Measurements from ENCODE around the gene PFKL.
"Not testable (repeated sequence)": the region's sequence is repeated elsewhere in the genome, so short reads cannot be mapped to it uniquely, and the experiment has no call there.

Gene PFKL

DNA sequence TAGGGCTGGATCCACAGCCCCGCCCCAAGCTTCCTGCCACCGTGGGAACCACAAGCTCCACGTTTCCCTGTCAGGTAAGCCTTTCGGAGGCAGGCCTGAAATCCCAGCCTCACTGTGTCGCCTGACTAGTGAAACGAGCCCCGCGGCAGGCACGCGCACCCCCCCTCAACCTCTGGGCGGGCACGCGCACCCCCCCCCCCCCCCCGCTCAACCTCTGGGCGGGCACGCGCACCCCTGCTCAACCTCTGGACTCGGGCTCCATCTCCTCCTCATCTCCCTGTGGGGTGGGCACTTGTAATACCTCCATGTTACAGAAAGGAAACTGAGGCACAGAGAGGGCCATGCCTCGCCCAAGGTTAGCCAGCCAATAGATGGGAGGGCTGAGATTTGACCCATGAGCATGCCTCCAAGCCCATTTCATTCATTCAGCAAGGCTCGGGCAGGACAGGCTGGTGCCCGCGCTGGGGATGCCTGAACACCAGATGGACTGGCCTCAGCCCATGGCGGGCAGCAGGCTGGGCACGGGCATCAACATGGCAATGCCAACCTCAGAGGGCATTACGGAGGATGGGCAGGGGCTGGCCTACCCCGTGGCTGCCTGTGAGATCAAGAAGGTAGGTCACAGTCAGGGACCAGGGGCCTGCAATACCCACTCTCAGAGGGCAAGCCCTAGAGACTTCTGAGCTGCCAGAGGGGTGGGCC is 34.6 kb downstream of the PFKL start:
- in situ Hi-C loops (cut with MboI; ENCODE audit: low pct_unique_long_range_greater_than_20kb, low sequenced_read_pairs), result loop anchor here (25.0 kb wide), 1 partner anchor 522 kb away; no protein-coding TSS in a partner anchor

DNA sequence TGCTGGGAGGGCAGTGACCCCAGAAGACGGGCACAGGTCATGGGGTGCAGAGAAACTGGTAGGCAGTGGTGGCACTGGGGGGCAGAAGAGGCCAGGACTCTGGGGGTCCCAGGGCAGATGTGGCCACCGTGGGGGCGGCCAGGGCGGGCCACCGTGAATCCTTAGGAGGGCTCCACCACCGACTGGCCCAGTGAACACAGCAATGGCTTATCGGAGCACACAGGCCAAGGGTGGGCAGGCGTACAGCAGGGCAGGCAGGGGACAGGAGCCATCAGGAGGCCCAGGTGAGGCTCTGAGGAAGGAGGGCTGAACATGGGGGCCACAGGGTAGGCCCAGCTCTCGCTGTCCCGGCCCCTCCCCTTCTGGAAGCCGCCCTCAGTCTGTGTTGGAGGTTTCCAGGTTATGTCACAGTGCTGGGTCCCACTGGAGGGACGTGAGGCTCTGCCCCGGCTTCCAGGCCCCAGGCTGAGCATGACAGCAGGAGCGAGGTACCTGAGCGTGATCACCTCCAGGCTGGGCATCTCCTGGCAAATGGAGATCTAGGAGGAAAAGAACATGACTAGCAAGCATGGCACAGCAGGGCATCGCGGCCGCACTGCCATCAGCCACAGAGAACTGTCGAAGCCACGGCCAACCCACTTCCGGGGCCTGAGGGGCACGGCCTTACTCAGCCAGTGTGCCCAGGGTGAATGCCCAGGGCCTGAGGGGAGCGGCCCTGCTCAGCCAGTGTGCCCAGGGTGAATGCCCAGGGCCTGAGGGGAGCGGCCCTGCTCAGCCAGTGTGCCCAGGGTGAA is 35.6 kb downstream of the PFKL start:
- in situ Hi-C loops (cut with MboI; ENCODE audit: low pct_unique_long_range_greater_than_20kb, low sequenced_read_pairs), result loop anchor here (25.0 kb wide), 1 partner anchor 523 kb away; no protein-coding TSS in a partner anchor
- DNase-seq, result no peak

More for the DNA sequence above, 34.6 kb downstream of the PFKL start:
- DNase-seq, result no peak

DNA sequence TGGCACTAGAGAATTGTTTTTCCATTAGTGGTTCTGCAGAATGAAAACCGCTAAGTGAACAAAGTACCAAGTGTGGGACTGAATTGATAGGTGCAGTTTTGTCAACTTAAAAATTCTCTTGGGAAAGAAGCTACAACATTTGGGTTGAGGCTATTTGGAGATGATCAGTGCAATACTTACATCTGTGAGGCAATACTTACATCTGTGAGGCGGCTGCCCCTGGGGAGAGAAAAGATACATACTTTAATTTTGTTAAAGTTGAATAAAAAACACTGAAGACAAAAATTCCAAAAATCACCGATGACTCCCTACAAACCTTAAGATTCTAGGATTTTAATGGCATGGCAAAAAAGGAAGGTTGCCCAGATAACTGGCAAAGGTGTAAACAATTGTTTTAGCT is 37.6 kb downstream of the PFKL start:
- in situ Hi-C loops (cut with MboI; ENCODE audit: low pct_unique_long_range_greater_than_20kb, low sequenced_read_pairs), result loop anchor here (25.0 kb wide), 1 partner anchor 525 kb away; no protein-coding TSS in a partner anchor
- DNase-seq, result no peak

DNA sequence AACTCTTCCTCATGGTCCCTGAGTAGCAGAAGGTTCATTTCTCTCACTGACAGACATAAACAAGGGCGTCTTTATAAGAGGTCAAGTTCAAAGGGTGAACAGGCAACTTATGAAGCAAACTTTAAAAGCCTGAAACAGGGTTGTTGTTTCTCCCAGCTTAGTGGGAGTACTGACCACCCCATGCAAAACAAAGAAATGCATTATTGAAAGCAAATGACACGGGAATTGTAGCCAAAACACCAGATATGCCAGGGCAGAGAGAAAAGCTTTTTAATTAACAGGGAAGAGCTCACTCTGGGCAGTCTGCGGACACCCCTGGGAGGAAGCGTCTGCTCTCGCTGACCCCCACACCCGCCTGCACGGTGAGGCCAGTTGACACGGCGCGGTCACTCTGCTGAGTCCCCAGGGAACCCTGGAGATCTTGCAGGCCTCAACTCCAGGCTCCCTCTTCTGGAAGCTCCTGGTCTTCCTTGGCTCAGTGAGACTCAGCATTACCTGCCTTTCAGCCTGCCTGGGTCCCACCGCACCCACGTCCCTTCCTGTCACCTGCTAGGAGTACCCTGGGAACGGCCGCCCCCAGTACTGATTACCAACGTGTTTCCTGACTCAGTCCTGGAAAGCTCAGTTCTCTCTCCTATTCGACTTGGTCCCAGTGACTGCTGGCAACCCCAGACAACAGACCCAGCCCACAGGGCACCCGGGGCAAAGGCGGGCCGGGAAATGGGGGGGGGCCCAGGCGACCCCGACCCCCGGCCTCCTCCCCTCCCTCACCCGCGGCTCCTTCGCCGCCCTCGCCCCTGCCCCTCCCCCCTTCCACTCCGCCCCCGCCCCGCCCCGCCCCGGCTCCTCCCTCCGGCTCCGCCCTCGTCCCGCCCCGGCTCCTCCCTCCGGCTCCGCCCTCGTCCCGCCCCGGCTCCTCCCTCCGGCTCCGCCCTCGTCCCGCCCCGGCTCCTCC is 38.4 kb downstream of the PFKL start:
- in situ Hi-C loops (cut with MboI; ENCODE audit: low pct_unique_long_range_greater_than_20kb, low sequenced_read_pairs), result loop anchor here (25.0 kb wide), 1 partner anchor 526 kb away; no protein-coding TSS in a partner anchor

DNA sequence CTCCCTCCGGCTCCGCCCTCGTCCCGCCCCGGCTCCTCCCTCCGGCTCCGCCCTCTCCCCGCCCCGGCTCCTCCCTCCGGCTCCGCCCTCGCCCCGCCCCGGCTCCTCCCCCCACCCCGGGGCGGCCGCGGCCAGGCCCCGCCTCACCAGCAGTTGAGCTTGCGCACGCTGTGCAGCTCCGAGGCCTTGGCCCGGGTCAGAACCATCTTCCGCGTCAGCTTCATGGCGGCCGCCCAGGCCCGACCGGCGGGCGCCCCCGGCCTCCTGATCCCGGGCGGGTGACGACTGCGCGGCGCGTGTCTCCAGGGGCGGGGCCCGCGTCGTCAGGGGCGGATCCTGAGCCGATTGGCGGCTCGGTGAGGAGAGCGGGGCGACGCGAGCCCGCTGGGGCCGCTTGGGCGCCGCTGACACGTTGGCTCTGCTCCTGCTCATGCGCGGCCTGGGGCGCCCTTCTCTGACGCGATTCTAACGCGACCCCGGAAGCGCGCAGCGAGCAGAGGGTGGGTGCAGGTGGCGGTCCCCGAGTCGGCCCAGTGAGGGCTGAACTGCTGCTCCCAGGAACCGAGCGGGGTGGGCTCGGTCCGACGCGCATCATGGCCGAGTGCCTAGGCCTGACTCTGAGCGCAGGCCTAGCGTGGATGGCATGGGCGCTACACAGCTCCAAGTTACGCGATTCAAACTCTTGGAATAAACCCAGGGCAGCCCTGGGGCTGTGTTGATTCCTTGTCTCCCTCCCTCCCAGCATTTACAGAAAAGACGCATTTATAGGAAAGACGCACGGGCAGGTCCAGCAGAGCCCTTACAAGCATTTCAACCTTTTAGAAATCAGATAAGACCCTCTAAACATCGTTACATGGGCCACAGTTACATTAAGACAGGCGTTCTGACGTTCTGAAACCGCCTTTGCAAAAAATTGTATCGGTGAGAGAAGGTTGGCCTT is 39.4 kb downstream of the PFKL start, which contains the start of gene CFAP410:
Gene CFAP410 (minus strand): TSS at position 420 of the 940 bp plus-strand sequence. CDS start 196 bp downstream, at position 224.
- DNase-seq, result peak; percentile 96
- in situ Hi-C loops (cut with MboI; ENCODE audit: low pct_unique_long_range_greater_than_20kb, low sequenced_read_pairs), result loop anchor here (25.0 kb wide), 1 partner anchor 527 kb away; no protein-coding TSS in a partner anchor

More for the DNA sequence above, 38.4 kb downstream of the PFKL start:
- no peak for DNase-seq

DNA sequence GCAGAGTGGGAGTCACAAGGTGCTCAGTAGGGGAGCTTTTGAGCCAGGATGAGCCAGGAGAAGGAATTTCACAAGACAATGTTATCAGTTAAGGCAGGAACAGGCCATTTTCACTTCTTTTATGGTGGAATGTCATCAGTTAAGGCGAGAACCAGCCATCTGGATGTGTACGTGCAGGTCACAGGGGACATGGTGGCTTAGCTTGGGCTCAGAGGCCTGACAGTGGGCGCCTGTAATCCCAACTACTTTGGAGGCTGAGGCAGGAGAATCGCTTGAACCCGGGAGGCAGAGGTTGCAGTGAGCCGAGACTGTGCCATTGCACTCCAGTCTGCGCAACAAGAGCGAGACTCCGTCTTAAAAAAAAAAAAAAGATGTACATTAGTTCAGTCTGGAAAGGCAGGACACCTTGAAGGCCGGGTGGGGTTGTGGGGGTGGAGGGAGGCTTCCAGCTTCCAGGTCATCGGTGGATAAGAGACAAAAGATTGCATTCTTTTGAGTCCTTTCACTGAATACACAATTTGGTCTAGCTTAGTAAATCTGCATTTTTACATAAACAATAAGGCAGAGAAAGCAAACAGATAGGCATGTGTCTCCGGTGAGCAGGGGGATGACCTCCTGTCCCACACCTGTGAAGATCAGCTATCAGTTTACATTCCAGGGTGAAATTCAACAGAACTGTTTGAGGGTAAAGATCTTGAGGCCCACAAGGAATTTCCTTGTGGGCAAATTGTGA is 42.0 kb downstream of the PFKL start:
- in situ Hi-C loops (cut with MboI; ENCODE audit: low pct_unique_long_range_greater_than_20kb, low sequenced_read_pairs), result loop anchor here (25.0 kb wide), 1 partner anchor 530 kb away; no protein-coding TSS in a partner anchor
- DNase-seq, result not testable (repeated sequence)

DNA sequence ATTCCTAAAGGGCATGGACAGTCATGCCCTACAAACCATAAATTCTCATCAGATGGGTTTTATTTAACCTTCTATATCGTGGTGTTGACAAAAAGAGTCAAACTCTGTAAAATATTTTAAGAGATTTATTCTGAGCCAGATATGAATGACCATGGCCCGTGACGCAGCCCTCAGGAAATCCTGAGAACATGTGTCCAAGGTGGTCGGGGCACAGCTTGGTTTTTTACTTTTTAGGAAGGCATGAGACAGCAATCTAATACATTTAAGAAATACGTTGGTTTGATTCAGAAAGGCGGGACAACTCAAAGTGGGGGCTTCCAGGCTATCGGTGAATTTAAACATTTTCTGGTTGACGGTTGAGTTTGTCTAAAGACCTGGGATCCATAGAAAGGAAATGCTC is 43.1 kb downstream of the PFKL start:
- in situ Hi-C loops (cut with MboI; ENCODE audit: low pct_unique_long_range_greater_than_20kb, low sequenced_read_pairs), result loop anchor here (25.0 kb wide), 1 partner anchor 531 kb away; no protein-coding TSS in a partner anchor
- DNase-seq, result not testable (repeated sequence)

DNA sequence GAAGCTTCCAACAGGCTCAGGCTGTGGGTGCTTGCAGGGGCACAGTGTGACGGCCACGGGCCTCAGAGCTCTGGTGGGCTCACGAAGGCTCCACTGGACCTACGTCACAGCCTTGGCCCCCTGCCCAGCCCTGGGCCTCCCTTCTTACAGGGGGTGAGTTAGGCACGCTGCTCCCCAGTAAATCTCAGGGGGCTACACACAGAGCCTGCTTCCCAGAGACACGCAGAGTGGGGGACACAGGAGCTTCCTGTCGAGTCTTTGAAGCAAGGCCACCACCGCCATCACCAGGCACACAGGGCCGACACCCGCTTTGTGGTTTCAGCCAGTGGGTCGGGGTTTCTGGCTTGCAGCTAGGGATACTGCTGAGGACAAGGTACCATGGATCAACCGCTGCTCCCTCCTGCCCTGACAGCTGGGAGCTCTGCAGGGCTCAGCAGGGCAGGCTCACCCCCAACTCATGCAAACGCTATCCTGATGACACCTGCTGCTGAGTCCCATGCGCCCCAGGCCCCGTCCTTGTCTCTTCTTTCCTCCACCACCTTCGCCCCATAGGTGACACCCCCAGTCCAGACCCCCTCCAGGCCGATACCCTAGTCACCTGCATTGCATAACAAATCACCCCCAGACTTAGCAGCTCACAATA is 44.8 kb downstream of the PFKL start:
- no peak for DNase-seq

DNA sequence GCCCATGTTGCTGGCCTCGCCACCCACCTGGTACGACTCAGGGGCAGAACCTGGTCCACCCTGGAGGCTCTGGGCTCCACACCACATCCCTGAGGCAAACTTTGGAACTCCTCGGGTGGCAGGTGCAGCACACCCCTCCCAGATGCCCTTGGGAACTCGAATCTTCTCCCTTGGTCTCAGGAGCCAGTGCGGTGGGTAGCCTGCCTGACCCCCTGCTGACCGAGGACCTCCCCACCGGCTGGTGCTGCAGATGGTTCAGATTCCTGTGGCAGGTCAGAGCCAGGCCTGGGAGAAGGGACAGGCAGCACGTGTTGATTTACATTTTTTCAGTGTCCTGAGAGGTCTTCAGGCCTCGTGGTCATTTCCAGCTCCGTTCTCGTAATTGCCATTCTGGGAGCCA is 45.6 kb downstream of the PFKL start:
- DNase-seq, result no peak
- in situ Hi-C loops (cut with MboI; ENCODE audit: low pct_unique_long_range_greater_than_20kb, low sequenced_read_pairs), result loop anchor here (25.0 kb wide), 1 partner anchor 533 kb away; no protein-coding TSS in a partner anchor

More for the DNA sequence above, 44.8 kb downstream of the PFKL start:
- in situ Hi-C loops (cut with MboI; ENCODE audit: low pct_unique_long_range_greater_than_20kb, low sequenced_read_pairs), result loop anchor here (25.0 kb wide), 1 partner anchor 532 kb away; no protein-coding TSS in a partner anchor

DNA sequence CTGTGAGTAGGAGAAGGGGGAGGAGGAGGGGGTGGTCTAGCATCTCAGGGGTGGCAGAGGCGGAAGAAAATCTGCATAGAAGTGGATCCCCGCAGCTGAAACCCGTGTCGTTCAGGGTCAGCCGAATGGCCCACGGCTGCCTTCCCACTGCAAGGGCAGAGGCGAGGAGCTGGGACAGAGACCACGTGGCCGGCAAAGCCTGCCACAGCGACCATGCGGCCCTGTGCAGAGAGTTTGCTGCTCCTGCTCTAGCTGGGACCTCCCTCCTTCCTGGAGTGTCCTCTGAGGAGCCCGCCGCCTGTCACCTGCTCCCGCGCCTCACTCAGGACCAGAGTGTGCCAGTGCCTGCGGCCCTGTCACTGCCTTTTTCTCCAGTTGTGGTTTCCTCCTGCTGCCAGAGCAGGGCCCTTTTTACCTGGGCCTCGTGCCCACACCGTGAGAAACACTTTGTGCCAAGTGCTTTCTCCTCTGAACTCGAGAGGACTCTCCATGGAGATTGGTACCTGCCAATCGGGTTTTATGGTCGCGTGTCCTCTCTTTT is 48.1 kb downstream of the PFKL start:
- in situ Hi-C loops (cut with MboI; ENCODE audit: low pct_unique_long_range_greater_than_20kb, low sequenced_read_pairs), result loop anchor here (25.0 kb wide), 1 partner anchor 536 kb away; no protein-coding TSS in a partner anchor
- no peak for DNase-seq

DNA sequence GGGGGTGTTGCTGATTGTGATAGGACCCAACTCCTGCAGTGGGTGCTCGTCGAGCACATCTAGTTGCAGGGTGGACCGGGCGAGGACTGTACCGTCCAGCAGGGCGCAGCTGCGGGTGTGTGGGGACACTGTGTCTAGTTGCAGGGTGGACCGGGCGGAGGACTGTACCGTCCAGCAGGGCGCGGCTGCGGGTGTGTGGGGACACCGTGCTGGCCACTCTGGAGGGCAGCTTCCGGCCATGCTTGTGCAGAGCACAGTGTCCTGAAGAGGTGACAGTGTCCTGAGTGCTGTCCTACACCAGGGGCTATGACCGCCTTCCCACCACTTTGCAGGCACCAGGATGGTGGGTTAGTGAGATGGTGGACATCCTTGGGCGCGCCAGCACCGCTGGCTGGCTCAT is 49.0 kb downstream of the PFKL start:
- in situ Hi-C loops (cut with MboI; ENCODE audit: low pct_unique_long_range_greater_than_20kb, low sequenced_read_pairs), result loop anchor here (25.0 kb wide), 1 partner anchor 537 kb away; no protein-coding TSS in a partner anchor

DNA sequence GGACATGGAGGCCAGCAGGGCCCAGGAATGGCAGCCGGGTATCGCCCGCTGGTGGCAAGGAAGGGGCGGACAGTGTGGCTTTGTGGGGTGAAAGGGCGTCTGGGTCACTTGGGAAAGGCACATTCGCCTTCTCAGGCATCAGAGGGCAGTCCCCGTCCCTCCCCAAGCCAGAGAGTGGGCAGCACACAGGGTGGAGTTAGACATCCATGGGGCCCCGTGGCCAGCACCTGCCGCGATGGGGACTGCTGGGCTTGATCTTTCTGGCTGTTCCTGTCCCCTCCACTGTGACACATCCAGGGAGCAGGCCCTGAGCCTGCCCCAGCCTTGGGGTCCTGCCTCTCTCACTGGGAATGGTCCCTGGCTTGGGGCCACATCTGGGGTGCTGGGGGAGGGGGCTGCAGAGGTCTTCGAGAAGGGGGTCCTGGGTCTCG is 49.6 kb downstream of the PFKL start:
- no peak for DNase-seq
- in situ Hi-C loops (cut with MboI; ENCODE audit: low pct_unique_long_range_greater_than_20kb, low sequenced_read_pairs), result loop anchor here (25.0 kb wide), 1 partner anchor 537 kb away; no protein-coding TSS in a partner anchor

More for the DNA sequence above, 49.0 kb downstream of the PFKL start:
- no peak for DNase-seq

DNA sequence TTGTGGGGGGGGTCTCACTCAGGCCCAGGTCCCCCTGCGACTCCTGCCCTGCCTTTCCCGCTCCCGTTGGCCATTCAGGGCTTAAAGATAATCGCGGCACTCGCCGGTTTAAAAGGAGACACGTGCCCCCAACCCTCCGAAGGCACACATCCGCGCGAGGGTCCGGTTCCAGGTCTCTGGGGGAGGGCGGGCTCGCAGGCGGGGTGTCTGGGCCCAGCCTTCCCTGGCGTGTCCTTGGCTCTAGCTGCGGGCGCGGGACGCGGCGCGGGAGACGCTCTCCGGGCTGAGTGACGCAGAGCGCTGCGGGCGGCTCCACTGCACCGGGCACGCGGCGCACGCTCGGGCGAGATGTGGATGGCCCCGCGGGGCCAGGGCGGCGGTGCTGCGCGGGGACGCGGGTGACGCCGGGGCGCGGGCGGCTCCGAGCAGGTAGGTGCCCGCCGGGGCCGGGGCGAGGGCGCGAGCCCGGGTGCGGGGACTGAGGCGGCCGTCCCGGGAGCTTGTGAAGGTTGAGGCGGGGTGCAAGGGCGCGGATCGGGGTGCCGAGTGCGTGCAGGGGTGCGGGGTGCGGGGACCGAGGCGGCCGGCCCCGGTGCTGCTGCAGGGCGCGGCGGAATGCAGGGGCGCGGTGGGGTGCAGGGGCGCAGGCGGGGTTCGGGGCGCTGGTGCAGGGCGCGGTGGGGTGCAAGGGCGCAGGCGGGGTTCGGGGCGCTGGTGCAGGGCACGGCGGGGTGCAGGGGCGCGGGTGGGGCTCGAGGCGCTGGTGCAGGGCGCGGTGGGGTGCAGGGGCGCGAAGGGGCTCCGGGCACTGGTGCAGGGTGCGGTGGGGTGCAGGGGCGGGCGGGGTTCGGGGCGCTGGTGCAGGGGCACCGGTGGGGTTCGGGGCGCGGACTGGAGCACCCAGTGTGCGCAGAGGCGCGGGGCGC is 50.3 kb downstream of the PFKL start:
- no peak for DNase-seq
- in situ Hi-C loops (cut with MboI; ENCODE audit: low pct_unique_long_range_greater_than_20kb, low sequenced_read_pairs), result loop anchor here (10.0 to 25.0 kb wide), 3 partner anchors 115 to 538 kb away; no protein-coding TSS in a partner anchor

DNA sequence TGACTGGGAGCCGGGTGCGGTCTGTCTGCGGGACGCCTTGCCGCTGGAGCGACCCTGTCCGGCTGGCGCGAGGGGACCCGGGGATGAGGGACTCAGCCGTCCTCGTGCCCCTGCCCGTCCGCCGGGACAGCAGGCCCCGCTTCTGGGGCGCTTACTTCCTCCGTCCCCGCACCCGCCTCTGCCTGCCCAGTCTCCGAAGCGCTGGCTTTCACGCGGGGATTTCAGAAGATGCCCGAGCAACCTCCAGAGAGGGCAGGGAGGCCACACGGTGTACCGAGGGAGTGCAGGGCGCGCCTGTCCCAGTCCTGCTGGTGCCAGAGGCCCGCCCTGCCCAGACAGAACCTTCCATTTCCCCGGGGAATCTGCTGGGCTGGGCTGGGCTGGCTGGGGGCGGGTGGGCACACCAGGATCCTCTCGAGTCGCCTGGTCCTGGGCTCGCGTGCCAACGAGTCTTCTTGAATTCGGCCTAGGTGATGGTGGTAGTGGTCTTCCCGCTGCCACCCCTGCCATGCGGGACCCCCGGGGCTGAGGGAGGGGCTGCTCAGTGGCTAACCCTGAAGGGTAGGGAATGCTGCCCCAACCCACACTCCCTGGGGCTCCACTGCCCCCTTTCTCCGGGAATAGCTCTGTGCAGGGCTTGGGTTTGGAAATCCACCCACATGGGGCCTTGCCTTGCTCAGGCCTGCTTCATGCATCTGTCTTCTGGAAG is 51.1 kb downstream of the PFKL start:
- in situ Hi-C loops (cut with MboI; ENCODE audit: low pct_unique_long_range_greater_than_20kb, low sequenced_read_pairs), result loop anchor here (10.0 to 25.0 kb wide), 2 partner anchors 114 to 536 kb away; no protein-coding TSS in a partner anchor
- no peak for DNase-seq
